Neural progenitor cell (in vitro differentiated cells): Measurements from ENCODE around the gene SUGCT. TPM values are rescaled to one million over a fixed set of nuclear protein-coding genes. Genes with fewer than 3 reads are reported as not detected.

ENCODE experiments used
- DNase-seq: peaks from one replicate; pipeline ENCODE4 v3.0.0-alpha.2; 2016; ENCODE audit warnings: low spot score
- H2AFZ ChIP-seq: fragments of 200-600 bp; sonication (generic); replicated peaks from 2 replicates; pipeline ENCODE4 v1.6.1; 2016; ENCODE audit warnings: antibody characterized with exemption
- H3F3A ChIP-seq: fragments of 200-600 bp; sonication (generic); 2 replicates; pipeline ENCODE4 v1.6.1; 2016; ENCODE audit warnings: antibody characterized with exemption, low read depth
- H3K27ac ChIP-seq: fragments of 200-600 bp; sonication (generic); 2 replicates; pipeline ENCODE4 v1.5.1; 2016; ENCODE audit warnings: mild to moderate bottlenecking
- H3K27me3 ChIP-seq: fragments of 200-600 bp; sonication (generic); 2 replicates; pipeline ENCODE4 v1.6.1; 2016; ENCODE audit warnings: mild to moderate bottlenecking, moderate library complexity
- H3K36me3 ChIP-seq: fragments of 200-600 bp; sonication (generic); 2 replicates; pipeline ENCODE4 v1.5.1; 2016
- H3K4me1 ChIP-seq: fragments of 200-600 bp; sonication (generic); 2 replicates; pipeline ENCODE4 v1.6.1; 2016; ENCODE audit warnings: mixed run types
- H3K4me2 ChIP-seq: fragments of 200-600 bp; sonication (generic); 2 replicates; pipeline ENCODE4 v1.6.1; 2016
- H3K4me3 ChIP-seq: fragments of 200-600 bp; sonication (generic); 2 replicates; pipeline ENCODE4 v1.5.1; 2016
- H3K79me2 ChIP-seq: fragments of 200-600 bp; sonication (generic); 2 replicates; pipeline ENCODE4 v1.6.1; 2016; ENCODE audit warnings: low read depth
- H3K9ac ChIP-seq: fragments of 200-600 bp; sonication (generic); 2 replicates; pipeline ENCODE4 v1.6.1; 2016
- H3K9me3 ChIP-seq: fragments of 200-600 bp; sonication (generic); 2 replicates; pipeline ENCODE4 v1.5.1; 2016; ENCODE audit warnings: low read depth
- H4K20me1 ChIP-seq: fragments of 200-600 bp; sonication (generic); 2 replicates; pipeline ENCODE4 v1.6.1; 2016; ENCODE audit warnings: low read depth
- H3K27ac Mint-ChIP-seq: 3 replicates; pipeline ENCODE4 v1.8.0; 2021; ENCODE audit warnings: mixed read lengths
- H3K27me3 Mint-ChIP-seq: 2 replicates; pipeline ENCODE4 v1.8.0; 2022; ENCODE audit warnings: low read depth, mild to moderate bottlenecking, inconsistent platforms, moderate library complexity, mixed read lengths; ENCODE audit not compliant: insufficient read depth
- H3K36me3 Mint-ChIP-seq: 3 replicates; pipeline ENCODE4 v1.8.0; 2021; ENCODE audit warnings: mixed read lengths
- H3K4me1 Mint-ChIP-seq: 3 replicates; pipeline ENCODE4 v1.8.0; 2021; ENCODE audit warnings: mixed read lengths
- H3K4me3 Mint-ChIP-seq: 3 replicates; pipeline ENCODE4 v1.8.0; 2021; ENCODE audit warnings: mild to moderate bottlenecking, moderate library complexity, mixed read lengths
- H3K9me3 Mint-ChIP-seq: 3 replicates; pipeline ENCODE4 v1.8.0; 2020; ENCODE audit warnings: mixed read lengths
- EZH2 ChIP-seq: fragments of 200-600 bp; sonication (generic); IDR thresholded peaks from 2 replicates; pipeline ENCODE4 v1.6.1; 2017; ENCODE audit warnings: antibody characterized with exemption, mild to moderate bottlenecking, moderate library complexity
- EZH2phosphoT487 ChIP-seq: fragments of 200-600 bp; sonication (generic); IDR thresholded peaks from 2 replicates; pipeline ENCODE4 v1.6.1; 2017; ENCODE audit warnings: antibody characterized with exemption
- total RNA-seq: library from RNA; depleted of rRNA; stranded (reverse); fragments of >200 nt; gene quantifications from 2 replicates; pipeline ENCODE4 v1.2.3, GENCODE V29; 2015; ENCODE audit warnings: low replicate concordance
- TF ChIP-seq, protein P1 (sequence below): fragments of 200-600 bp; sonication (generic); IDR thresholded peaks from 2 replicates; pipeline ENCODE4 v1.5.1; 2017; ENCODE audit warnings: antibody characterized with exemption, mild to moderate bottlenecking

The SUGCT gene
- total RNA-seq, 1 donor from 2014 or later: 10.1 TPM

GRCh38 chr7:40369641-40370277 lies 235.0 kb downstream of the SUGCT start:
- no peaks in the 10 kb centered on the region for H3K79me2 ChIP-seq
- no peak overlapping the region for H3K4me3 ChIP-seq
- H3K9me3 ChIP-seq: no peaks in the 10 kb centered on the region
- no peak overlapping the region for H3K27ac ChIP-seq
- no peaks in the 10 kb centered on the region for H3K27me3 Mint-ChIP-seq
- no peaks in the 10 kb centered on the region for H3K4me1 Mint-ChIP-seq
- H3K4me2 ChIP-seq: no peak overlapping the region
- no peak for DNase-seq
- H3K36me3 Mint-ChIP-seq: no peaks in the 10 kb centered on the region
- no peak overlapping the region for H3K27ac Mint-ChIP-seq
- H3K36me3 ChIP-seq: no peaks in the 10 kb centered on the region
- no peaks in the 10 kb centered on the region for H3K27me3 ChIP-seq
- H3K4me3 Mint-ChIP-seq: no peak overlapping the region
- no peak overlapping the region for H3K9ac ChIP-seq
- TF ChIP-seq, protein P1, sequence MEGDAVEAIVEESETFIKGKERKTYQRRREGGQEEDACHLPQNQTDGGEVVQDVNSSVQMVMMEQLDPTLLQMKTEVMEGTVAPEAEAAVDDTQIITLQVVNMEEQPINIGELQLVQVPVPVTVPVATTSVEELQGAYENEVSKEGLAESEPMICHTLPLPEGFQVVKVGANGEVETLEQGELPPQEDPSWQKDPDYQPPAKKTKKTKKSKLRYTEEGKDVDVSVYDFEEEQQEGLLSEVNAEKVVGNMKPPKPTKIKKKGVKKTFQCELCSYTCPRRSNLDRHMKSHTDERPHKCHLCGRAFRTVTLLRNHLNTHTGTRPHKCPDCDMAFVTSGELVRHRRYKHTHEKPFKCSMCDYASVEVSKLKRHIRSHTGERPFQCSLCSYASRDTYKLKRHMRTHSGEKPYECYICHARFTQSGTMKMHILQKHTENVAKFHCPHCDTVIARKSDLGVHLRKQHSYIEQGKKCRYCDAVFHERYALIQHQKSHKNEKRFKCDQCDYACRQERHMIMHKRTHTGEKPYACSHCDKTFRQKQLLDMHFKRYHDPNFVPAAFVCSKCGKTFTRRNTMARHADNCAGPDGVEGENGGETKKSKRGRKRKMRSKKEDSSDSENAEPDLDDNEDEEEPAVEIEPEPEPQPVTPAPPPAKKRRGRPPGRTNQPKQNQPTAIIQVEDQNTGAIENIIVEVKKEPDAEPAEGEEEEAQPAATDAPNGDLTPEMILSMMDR: no peak
- no peak for TF ChIP-seq EZH2
- no peaks in the 10 kb centered on the region for H3K9me3 Mint-ChIP-seq
- no peaks in the 10 kb centered on the region for H4K20me1 ChIP-seq
- H3K4me1 ChIP-seq: no peaks in the 10 kb centered on the region
- no peaks in the 10 kb centered on the region for H3F3A ChIP-seq
- H2AFZ ChIP-seq: no peak overlapping the region

DNA sequence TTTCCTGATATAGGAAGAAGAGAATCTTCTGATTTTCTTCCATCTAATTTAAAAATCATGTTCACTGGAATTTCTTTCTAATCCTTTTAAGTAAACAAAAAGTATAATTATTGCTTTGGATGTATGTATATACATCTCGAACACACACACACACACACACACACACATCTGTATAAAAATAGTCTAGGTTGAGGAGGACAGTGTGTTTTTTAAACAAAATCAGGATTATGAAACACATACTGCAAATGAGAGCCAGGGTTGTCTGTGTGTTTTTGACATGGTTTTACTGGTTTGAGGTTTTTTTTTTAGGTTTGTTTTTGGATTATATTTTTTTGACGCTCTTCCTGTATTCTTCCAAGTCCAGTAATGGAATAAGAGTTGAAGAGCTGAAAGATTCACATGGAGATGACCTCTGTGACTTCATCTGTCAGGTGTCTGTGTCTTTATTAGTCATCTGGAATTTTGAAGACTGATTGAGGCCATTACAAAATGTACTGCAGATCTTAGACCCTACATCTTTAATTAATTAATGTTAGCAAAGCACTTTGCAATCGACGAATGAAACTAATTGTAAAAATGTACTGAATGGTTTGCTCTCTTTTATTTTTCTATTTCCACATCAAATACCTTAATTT lies 237.1 kb downstream of the SUGCT start:
- H3K4me2 ChIP-seq: no peak overlapping the region
- no peaks in the 10 kb centered on the region for H3K9me3 ChIP-seq
- no peak overlapping the region for H3K4me3 Mint-ChIP-seq
- no peak overlapping the region for H3K9ac ChIP-seq
- H4K20me1 ChIP-seq: no peaks in the 10 kb centered on the region
- no peak overlapping the region for H3K4me3 ChIP-seq
- no peaks in the 10 kb centered on the region for H3K36me3 ChIP-seq
- no peak overlapping the region for H3K27ac ChIP-seq
- H2AFZ ChIP-seq: no peak overlapping the region
- no peaks in the 10 kb centered on the region for H3K9me3 Mint-ChIP-seq
- no peaks in the 10 kb centered on the region for H3K27me3 ChIP-seq
- H3F3A ChIP-seq: no peaks in the 10 kb centered on the region
- H3K36me3 Mint-ChIP-seq: no peaks in the 10 kb centered on the region
- no peak for DNase-seq
- H3K4me1 ChIP-seq: no peaks in the 10 kb centered on the region
- no peaks in the 10 kb centered on the region for H3K79me2 ChIP-seq
- H3K27ac Mint-ChIP-seq: no peak overlapping the region
- TF ChIP-seq EZH2phosphoT487 (no peak), EZH2 (no peak)
- TF ChIP-seq, protein P1: no peak
- no peaks in the 10 kb centered on the region for H3K27me3 Mint-ChIP-seq
- no peaks in the 10 kb centered on the region for H3K4me1 Mint-ChIP-seq

- Histone ChIP-seq H3F3A (no peaks in the 10 kb centered on the region), H3K4me2 (no peak overlapping the region), H3K27me3 (no peaks in the 10 kb centered on the region), H2AFZ (no peak overlapping the region), H3K79me2 (no peaks in the 10 kb centered on the region), H4K20me1 (no peaks in the 10 kb centered on the region), H3K9ac (no peak overlapping the region), H3K4me1 (no peaks in the 10 kb centered on the region), H3K27ac (no peak overlapping the region), H3K4me3 (no peak overlapping the region), H3K36me3 (no peaks in the 10 kb centered on the region), H3K9me3 (no peaks in the 10 kb centered on the region)
- H3K9me3 Mint-ChIP-seq: no peaks in the 10 kb centered on the region
- H3K4me3 Mint-ChIP-seq: no peak overlapping the region
- DNase-seq: no peak
- TF ChIP-seq, protein P1: no peak
- TF ChIP-seq EZH2phosphoT487 (no peak), EZH2 (no peak)
- H3K27me3 Mint-ChIP-seq: no peaks in the 10 kb centered on the region
- no peaks in the 10 kb centered on the region for H3K36me3 Mint-ChIP-seq
- H3K4me1 Mint-ChIP-seq: no peaks in the 10 kb centered on the region
- H3K27ac Mint-ChIP-seq: no peak overlapping the region
These were observed 239.8 kb downstream of the SUGCT start for GRCh38 chr7:40374575-40374974.
